WTC11 (cell line): ENCODE measurements around the gene CSNK2B.

ENCODE experiments used
- CTCF ChIP-seq: fragments of 200-600 bp; IDR thresholded peaks from 2 replicates; pipeline ENCODE4 v1.8.0; 2022; ENCODE audit warnings: antibody characterized with exemption
- EMX1 ChIP-seq: fragments of 250-450 bp; sonication (Bioruptor Pico); IDR thresholded peaks from 2 replicates; pipeline ENCODE4 v1.8.0; 2021; ENCODE audit warnings: mild to moderate bottlenecking
- MYBL2 ChIP-seq: sonication (generic); formaldehyde crosslinking; IDR thresholded peaks from 2 replicates; pipeline ENCODE4 v1.8.1; 2023; ENCODE audit warnings: mild to moderate bottlenecking, moderate library complexity, missing genetic modification reagents

- TF ChIP-seq CTCF (no peak), MYBL2 (CRISPR knock-in tag) (no peak), EMX1 (no peak)
Observed at GRCh38 chr6:31640612-31641011, 25.3 kb upstream of the CSNK2B start.
